SK-N-MC (cell line): ENCODE results near the gene RASGRP3.

ENCODE experiments used
- EZH2 ChIP-seq: fragments of 200-600 bp; sonication (generic); IDR thresholded peaks from one replicate; pipeline ENCODE4 v1.6.1; 2017; ENCODE audit warnings: antibody characterized with exemption
- POLR2AphosphoS5 ChIP-seq: IDR thresholded peaks from 2 replicates; pipeline ENCODE4 v1.6.1; 2012; ENCODE audit warnings: mild to moderate bottlenecking, low read depth, low read length, borderline replicate concordance

DNA sequence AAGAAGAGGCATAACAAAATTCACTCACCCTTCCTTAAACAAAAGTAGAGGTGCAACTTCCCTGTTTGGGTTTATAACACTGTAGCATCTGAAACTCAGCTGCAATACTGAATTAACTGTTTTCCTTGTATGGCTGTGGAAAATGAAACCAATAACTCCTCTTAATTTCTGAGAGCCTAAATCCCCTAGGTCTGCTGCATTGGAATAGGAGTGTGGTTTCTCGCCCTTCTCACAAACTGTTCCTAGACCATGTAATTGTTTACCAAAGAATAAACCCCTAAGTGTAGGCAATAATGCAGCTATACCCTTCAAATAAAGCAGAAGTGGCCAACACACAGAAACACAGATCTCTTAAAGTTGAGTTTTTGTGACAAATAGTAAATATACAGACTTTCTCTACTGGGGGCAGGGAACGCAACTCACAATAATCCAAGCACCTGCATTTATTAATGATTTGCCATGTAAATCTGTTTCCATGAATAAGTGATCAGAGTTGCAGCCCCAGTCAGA is 52.0 kb downstream of the RASGRP3 start:
- TF ChIP-seq EZH2, result no peak
- no peak for TF ChIP-seq POLR2AphosphoS5
